HG02884 (cell line): Measurements from ENCODE around the gene PDE2A.

Source experiments
- ATAC-seq: cut with Tn5 transposase; IDR thresholded peaks from one replicate; pipeline ENCODE4 v1.9.1; 2021; ENCODE audit warnings: mild to moderate bottlenecking, moderate library complexity; ENCODE audit not compliant: unreplicated experiment

PDE2A gene

GRCh38 chr11:72592698-72593495 lies 81.3 kb downstream of the PDE2A start:
- no peak for ATAC-seq

DNA sequence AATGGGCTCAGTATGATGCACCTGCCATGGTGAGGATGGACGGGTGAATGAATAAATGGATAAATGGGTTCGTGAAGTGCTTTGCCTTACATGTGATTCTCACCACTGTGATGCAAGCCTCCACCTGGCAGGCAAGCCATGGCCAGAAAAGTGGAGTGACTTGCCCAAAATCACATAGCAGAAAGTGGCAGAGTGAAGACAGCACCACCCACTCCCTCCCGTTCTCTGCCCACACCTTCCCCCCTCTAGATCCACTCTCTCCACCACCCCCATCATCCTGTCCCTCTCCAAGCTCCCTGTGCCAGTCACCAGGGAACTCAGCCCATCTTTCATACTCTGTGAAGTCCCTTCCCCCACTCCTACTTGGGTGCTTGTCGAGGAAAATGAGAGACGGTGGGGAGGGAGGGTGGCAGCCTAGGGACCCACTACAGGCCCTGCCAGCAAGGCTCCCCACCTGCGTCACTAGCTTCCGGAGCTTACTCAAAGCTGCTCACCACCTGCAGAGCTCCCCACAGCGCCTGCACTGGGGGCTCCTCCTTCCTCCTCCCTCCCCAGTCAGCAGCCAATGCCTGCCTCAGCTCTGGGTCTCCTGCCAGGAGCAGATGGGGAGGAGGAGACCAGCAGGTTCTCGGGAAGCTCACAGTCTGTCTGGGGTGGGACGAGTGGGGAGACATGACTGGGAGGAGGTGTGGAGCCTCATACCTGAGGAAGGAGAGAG lies 82.3 kb downstream of the PDE2A start:
- ATAC-seq: no peak

GRCh38 chr11:72591023-72591422 lies 83.2 kb downstream of the PDE2A start:
- no peak for ATAC-seq

DNA sequence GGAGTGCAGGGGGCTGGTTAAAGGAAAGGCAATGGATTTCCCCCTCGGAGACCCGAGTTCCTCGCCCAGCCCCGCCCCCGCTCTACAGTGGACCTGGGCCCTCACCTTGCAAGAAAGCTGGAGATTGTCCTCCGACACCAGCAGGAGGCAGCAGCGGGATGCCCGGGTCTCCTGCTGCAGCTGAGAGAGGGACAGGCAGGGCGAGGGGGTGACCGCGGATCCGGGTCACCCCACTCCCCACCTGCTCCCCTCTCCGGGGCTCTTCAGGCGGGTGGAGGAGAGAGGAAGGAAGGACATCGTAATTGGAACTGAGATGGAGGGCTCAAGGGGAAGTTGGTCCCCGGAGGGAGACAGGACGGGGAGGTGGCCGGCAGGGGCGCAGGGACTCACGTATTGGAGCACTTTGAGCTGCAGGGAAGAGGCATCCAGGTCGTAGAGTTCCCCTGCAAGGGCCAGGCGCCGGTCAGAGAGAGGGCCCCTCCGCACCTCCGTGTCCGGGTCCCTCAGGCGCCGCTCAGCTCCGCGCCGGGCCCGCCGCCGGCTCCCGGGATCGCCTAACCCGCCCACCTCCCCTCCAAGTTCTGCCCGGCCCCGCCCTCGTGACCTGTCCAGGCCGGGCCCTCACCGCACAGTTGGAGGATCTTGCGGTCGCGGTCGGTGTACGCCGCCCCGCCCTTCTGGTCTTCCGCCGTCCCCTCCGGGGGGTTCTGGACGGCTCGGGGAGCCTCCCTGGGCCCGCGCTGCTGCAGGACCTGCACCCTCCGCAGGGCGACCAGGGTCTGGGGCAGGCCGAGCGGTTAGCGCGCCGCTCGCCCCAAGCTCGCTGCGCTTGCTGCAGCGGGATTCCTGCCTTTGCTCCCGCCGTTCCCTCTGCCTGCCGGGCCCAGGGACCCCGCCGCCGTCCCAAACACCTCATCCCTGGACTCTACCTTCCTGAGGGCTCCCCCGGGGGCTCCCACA lies 84.1 kb downstream of the PDE2A start:
- no peak for ATAC-seq

DNA sequence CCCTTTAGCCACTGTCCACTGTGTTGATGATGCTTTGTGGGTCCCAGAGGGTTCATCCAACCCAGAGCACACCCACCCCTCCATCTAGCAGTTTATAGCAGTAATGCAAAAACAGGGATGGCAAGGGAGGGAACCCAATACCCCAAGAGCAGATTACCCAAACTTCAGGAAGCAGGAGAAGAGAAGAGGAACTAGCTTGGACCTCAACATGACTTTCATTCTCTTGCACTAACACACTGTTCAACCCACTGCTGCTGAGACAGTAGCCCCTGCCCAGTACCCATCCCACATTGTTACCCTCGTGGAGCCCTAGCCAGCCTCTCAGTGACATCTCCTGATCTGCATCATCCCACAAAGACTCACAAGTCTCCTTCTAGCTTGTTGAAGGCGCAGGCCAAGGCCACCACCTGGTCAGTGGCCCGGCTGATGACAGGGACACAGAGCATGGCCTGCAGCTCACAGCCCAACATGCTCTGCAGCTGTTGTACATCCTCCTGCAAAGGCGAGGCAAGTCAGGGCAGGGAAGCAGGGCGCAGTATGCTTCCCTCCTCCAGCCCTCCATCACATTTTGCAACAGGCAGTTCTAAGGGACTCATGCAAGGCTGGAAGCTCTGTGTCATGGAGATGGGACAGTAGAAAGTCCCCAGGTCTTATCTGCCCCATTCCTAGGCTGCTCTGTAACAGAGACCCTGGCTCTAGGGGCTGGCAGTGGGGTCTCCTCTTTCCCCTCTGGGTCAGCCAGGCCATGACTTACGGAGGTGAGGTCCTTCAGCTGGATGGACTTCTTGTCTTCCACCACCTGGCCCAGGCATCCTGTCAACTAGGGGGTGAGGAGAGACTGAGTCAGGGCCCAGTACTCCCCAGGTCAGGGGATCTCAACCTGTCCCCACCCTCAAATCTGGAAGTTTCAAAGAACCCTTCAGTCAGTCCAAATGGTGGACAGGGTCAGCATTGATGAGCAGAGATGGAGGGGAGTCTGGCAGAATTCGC lies 85.5 kb downstream of the PDE2A start:
- ATAC-seq: no peak

- no peak for ATAC-seq
Measured at GRCh38 chr11:72587696-72588095, 86.5 kb downstream of the PDE2A start.

DNA sequence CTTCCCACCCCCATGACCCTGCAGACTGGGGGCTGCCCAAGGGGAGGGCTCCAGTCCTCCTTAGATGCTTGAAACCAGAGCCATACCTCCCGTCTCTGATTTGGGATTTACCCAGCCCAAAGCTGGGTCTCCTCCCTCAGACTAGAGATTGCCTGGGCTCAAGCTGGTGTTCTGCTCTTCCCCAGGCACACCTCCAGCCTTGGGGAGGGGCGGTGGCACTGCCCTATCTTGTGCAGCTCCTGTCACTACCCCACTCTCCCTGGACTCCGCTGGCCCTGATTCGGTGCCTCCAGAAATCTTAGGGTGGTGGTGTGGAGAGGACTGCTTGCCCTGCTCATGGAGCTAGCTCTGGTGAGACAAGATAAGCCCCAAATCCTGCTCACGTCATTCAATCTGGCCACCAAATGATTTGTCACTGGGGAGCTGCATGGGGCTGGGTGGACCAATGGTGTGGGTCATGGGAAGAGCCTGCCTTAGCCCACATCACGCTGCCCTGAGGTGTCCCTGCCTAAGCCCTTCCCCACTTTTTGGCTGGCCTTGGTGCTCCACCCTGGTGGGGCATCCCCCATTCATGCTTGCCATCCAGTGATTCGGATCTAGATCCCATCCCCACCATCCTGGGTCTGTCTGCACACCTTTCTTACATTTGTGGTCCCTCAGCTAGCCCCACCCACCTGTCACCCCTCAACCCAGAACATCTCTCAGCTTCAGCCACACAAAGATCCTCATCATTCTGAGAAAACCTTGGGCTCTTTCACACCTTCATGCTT lies 87.7 kb downstream of the PDE2A start:
- ATAC-seq: no peak

DNA sequence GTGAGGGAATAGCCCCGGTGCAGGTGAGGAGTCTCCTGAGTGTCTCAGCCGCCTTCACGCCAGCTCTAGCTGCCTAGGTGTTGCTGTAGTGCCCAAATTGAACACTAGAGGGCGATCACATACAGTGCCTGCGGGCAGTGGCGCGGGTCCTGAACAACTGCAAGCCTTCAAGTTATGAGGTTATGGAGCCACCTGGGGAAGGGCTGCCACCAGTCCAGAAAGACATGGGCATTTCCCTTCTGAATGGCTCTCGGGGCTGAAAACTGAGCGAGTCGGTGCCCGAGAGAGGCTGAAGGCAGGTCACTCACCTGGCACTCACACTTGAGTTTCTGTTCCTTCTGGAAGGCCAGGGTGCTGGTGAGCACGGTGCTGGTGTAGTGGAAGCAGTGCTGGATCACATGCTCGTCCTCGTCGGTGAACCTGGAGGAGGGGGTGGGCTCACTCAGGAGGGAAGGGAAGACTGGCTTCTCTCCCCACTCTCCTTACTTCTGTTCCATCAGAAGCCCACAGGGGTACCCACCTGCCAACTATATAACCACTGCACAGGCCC lies 88.4 kb downstream of the PDE2A start:
- ATAC-seq: no peak

DNA sequence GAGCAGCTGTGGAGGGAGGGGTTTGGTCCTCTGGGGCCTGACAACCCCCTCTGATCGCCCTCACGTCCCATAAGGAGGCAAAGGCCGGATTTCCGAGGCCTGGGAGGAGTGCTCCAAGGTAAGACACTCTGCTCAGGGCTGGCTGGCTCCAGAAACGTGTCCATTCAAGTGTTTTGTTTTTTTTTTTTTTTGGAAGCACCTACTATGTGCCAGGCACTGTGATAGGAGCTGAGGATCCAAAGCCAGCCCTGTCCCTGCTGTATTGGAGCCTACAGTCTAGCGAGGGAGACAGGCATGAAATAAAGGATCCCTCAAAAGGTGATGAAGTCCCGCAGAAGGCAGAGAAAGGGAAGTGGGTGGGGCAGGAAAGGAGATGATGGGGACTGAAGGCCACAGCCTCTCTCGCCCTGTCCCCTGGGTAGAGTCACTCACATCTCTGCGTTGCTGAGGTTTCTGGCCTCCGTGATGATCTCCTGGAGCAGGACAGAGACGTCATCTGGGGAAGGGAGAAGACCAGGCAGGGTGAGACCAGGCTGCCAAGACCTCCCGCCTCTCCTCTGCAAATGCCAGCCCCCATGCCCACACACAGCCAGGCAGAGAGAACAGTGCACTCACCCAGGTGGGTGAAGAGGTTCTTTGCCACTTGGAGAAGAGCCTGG lies 89.2 kb downstream of the PDE2A start:
- ATAC-seq: no peak

DNA sequence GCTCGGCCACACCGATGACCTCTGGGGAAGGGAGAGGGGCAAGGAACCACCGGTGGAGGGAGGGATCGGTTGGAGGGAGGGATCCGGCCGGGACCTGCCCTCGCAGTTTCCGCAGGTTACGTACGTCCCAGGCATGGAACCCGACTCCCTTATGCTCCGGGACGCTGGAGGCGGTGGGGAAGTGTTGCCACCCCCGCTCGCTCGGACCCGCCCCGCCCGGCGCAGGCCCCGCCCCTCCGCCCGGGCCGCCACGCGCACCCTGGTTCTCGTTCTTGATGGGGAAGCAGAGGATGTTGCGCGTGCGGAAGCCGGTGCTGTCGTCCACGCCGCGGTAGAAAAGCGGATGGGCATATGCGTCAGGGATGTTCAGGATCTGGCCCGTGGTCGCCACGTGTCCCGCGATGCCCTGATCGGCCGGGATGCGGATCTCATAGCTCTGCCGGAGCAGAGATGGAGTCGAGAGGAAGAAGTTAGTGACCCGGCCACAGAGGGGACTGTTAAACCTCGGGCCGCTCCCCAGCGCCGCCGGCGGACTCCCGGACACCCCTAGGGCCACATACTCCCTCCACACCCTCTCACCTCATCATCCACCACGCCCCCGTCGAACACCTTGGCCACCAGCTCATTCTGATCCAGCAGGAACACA lies 89.8 kb downstream of the PDE2A start:
- ATAC-seq: no peak

GRCh38 chr11:72583616-72584292 lies 90.5 kb downstream of the PDE2A start:
- ATAC-seq: no peak

GRCh38 chr11:72583177-72583553 lies 91.1 kb downstream of the PDE2A start:
- no peak for ATAC-seq

GRCh38 chr11:72582206-72583176 lies 91.7 kb downstream of the PDE2A start:
- ATAC-seq: no peak

DNA sequence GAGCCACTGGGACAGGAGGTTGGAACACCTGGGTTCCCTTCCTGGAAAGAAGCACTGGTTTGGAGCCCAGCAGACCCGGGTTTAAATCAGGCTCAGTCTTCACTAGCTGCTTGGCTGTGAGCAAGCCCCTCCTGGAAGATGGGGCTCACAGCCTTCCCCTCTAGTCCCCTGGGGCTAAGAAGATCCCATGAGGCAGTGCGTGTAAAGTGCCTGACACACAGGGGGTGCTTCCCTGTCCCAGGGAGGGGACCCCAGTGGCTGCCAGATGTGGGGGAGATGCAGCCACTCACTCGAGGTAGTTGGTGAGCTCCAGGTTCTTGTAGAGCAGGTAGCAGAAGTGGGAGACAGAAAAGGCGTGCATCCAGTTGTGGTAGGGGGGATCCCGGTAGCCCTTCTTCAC lies 93.2 kb downstream of the PDE2A start:
- ATAC-seq: no peak

DNA sequence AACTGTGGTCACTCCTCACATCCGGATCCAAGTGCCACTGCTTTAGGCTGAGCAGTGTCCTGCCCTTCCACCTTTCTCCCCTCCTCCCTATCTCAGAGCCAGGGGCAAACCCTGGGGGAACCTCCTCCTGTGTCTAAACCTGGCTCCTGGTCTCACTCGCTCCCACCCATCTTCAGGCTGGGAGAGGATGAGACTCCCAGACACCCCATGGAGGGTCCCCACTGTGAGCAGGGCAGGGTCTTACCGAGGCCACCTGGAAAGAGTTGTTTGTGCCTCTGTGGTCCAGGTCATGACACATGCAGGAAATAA lies 93.6 kb downstream of the PDE2A start:
- no peak for ATAC-seq

DNA sequence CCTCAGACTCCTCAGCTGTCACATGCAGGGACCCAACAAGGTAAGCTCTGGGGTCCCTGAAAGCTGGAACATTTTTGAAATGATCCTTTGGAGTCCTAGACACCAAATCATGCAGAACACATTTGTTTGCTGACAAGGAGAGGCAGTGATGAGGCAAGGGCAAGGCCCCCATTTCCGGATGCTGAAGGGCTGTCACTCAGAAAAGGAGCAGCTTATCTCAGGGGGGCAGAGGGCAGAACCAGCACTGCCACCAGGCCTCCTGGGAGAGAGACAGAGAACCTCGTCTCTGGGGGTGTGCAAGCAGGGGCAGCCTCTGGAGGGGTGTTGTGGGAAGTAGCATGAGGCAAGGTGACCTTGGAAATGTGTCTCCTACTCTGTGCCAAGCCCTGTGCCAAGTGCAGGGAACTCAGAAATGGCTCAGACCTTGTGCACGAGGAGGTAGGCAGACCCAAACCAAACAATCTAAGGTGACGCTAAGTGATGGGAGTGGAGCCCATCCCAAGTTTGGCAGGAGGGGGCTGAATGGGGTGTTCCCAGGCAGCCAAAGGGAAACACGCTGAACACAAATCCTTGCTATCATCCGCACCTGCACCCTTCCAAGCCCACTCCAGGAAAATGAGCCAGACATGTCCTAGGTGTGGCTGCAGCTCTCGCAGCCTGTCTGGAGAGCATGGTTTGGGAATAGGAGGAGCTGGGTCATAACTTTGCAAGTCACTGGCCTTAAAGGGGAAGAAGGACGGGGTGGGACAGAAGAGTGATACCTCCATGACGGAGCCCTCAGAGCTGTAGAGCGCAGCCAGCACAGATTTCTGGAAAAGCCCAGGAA lies 94.2 kb downstream of the PDE2A start:
- ATAC-seq: no peak
